Type B pancreatic cell (in vitro differentiated cells): Measurements from ENCODE around the gene HGD. TPM values are rescaled to one million over a fixed set of nuclear protein-coding genes. Genes with fewer than 3 reads are reported as not detected.

Source experiments
- DNase-seq: peaks from one replicate; pipeline ENCODE4 v3.0.0; 2021; ENCODE audit warnings: mixed read lengths; ENCODE audit not compliant: unreplicated experiment; ENCODE audit errors: extremely low spot score
- H3K27ac Mint-ChIP-seq: 2 replicates; pipeline ENCODE4 v1.8.0; 2021; ENCODE audit warnings: mild to moderate bottlenecking, mixed read lengths
- H3K27me3 Mint-ChIP-seq: 2 replicates; pipeline ENCODE4 v1.8.0; 2021; ENCODE audit warnings: mixed read lengths
- H3K36me3 Mint-ChIP-seq: 2 replicates; pipeline ENCODE4 v1.8.0; 2021; ENCODE audit warnings: mixed read lengths
- H3K4me1 Mint-ChIP-seq: one replicate; pipeline ENCODE4 v1.8.0; 2021; ENCODE audit warnings: mixed read lengths; ENCODE audit not compliant: unreplicated experiment
- H3K4me3 Mint-ChIP-seq: 2 replicates; pipeline ENCODE4 v1.8.0; 2021; ENCODE audit warnings: mild to moderate bottlenecking, mixed read lengths
- H3K9me3 Mint-ChIP-seq: 2 replicates; pipeline ENCODE4 v1.8.0; 2021; ENCODE audit warnings: mixed read lengths
- total RNA-seq: library from RNA; stranded (reverse); gene quantifications from 2 replicates; pipeline ENCODE4 v1.2.1, GENCODE V29; 2021; ENCODE audit warnings: low replicate concordance
- TF ChIP-seq, protein P1 (sequence below): fragments of 200-600 bp; sonication (generic); conservative IDR thresholded peaks from 2 replicates; pipeline ENCODE4 v1.5.0; 2021; ENCODE audit warnings: antibody characterized with exemption, mild to moderate bottlenecking

Gene HGD
- total RNA-seq, 1 donor from 2014 or later: 10.4 TPM

GRCh38 chr3:120661945-120662344 is 20.1 kb downstream of the HGD start:
- DNase-seq: no peak
- H3K27ac Mint-ChIP-seq: no peak overlapping the region
- H3K4me1 Mint-ChIP-seq: no peaks in the 10 kb centered on the region
- H3K36me3 Mint-ChIP-seq: peaks cover 3% of the 10 kb centered on the region
- peaks cover 14% of the 10 kb centered on the region for H3K27me3 Mint-ChIP-seq
- H3K4me3 Mint-ChIP-seq: no peak overlapping the region
- no peaks in the 10 kb centered on the region for H3K9me3 Mint-ChIP-seq
- TF ChIP-seq, protein P1, sequence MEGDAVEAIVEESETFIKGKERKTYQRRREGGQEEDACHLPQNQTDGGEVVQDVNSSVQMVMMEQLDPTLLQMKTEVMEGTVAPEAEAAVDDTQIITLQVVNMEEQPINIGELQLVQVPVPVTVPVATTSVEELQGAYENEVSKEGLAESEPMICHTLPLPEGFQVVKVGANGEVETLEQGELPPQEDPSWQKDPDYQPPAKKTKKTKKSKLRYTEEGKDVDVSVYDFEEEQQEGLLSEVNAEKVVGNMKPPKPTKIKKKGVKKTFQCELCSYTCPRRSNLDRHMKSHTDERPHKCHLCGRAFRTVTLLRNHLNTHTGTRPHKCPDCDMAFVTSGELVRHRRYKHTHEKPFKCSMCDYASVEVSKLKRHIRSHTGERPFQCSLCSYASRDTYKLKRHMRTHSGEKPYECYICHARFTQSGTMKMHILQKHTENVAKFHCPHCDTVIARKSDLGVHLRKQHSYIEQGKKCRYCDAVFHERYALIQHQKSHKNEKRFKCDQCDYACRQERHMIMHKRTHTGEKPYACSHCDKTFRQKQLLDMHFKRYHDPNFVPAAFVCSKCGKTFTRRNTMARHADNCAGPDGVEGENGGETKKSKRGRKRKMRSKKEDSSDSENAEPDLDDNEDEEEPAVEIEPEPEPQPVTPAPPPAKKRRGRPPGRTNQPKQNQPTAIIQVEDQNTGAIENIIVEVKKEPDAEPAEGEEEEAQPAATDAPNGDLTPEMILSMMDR: no peak

GRCh38 chr3:120661106-120661905 is 20.7 kb downstream of the HGD start:
- Mint-ChIP-seq H3K4me1 (no peaks in the 10 kb centered on the region), H3K27me3 (peaks cover 14% of the 10 kb centered on the region), H3K4me3 (no peak overlapping the region)

DNA sequence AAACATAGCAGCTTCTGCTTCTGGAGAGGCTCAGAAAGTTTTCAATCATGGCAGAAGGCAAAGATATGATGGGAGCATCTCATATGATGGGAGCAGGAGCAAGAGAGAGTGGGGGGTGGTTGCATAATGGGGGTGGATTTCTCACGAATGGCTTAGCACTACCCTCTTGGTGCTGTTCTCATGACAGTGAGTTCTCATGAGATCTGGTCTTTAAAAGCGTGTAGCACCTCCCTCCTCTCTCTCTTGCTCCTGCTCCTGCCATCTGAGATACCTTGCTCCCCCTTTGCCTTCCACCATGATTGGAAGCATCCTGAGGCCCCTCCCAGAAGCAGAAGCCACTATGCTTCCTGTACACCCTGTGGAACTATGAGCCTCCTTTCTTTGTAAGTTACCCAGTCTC is 22.2 kb downstream of the HGD start:
- TF ChIP-seq, protein P1: no peak
- Mint-ChIP-seq H3K9me3 (no peaks in the 10 kb centered on the region), H3K36me3 (peaks cover 3% of the 10 kb centered on the region), H3K4me3 (no peak overlapping the region), H3K4me1 (no peaks in the 10 kb centered on the region), H3K27ac (no peak overlapping the region), H3K27me3 (peaks cover 12% of the 10 kb centered on the region)
- no peak for DNase-seq

More at GRCh38 chr3:120661106-120661905, 20.7 kb downstream of the HGD start:
- DNase-seq: no peak
- TF ChIP-seq, protein P1: no peak
- Mint-ChIP-seq H3K27ac (no peak overlapping the region), H3K9me3 (no peaks in the 10 kb centered on the region), H3K36me3 (peaks cover 3% of the 10 kb centered on the region)

DNA sequence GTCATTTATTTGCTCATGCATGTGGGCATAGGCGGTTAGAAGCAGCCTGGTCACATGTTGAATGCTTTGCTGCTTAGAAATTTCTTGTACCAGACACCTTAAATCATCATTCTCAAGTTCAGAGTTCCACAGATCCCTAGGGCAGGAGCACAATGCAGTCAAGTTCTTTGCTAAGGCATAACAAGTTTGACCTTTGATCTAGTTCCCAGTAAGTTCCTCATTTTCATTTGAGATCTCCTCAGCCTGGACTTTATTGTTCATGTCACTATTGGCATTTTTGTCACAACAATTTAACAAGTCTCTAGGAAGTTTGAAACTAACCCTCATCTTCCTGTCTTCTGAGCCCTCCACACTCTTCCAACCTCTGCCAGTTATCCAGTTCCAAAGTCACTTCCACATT is 22.8 kb downstream of the HGD start:
- Mint-ChIP-seq H3K27me3 (peaks cover 12% of the 10 kb centered on the region), H3K4me1 (no peaks in the 10 kb centered on the region), H3K27ac (no peak overlapping the region), H3K9me3 (no peaks in the 10 kb centered on the region), H3K4me3 (no peak overlapping the region), H3K36me3 (peaks cover 3% of the 10 kb centered on the region)
- no peak for DNase-seq
- TF ChIP-seq, protein P1: no peak

DNA sequence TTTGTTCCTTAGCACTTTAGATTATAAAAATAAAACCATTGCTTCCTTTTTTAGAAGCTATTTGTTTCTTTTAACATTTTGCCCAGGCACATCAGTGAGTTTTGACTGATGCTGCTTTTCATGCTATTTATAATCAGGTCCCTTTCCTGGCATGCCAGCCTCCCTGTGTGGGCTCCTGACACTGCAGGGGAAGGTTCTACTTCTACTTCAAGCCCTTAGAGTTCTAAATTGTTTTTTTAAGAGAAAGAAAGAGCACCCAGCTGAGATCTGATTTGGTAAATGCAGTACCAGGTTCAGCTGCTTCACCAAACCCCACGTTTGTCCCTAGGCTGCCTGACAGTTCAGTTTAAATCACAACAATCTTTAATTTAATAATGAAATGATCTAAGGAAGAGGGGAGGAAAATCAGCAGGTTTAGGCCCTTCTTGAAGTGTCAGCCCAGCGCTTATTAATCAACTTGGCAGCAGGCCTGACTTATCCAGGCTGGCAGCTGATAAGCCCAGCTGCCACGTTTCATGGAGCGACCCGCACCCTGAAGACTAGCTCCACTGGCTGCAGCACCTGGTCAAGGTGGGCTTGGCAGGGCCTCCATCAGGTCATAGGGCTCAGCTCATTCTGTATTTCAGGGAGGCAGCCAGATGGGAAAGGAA is 29.0 kb downstream of the HGD start:
- TF ChIP-seq, protein P1: no peak
- Mint-ChIP-seq H3K4me1 (no peaks in the 10 kb centered on the region), H3K4me3 (no peak overlapping the region), H3K27me3 (no peaks in the 10 kb centered on the region), H3K27ac (no peak overlapping the region), H3K9me3 (no peaks in the 10 kb centered on the region), H3K36me3 (no peaks in the 10 kb centered on the region)
- DNase-seq: no peak
